Naive B cell (primary cell): ENCODE results near the gene HOXB7. TPM values are rescaled to one million over a fixed set of nuclear protein-coding genes. Genes with fewer than 3 reads are reported as not detected.

Experiments used
- ATAC-seq, 2 donors: fragments of 150-1000 bp; cut with Tn5 transposase; 2 replicates each; pipeline ENCODE4 v1.10.0; 2021; ENCODE audit warnings: low read depth in 2 of 2, mild to moderate bottlenecking in 2 of 2, moderate library complexity in 2 of 2
- DNase-seq: peaks from one replicate; pipeline ENCODE4 v3.0.0; 2022
- H3K27ac Mint-ChIP-seq, 6 donors: one replicate each; pipeline ENCODE4 v1.8.0; 2020 to 2022; ENCODE audit warnings: mild to moderate bottlenecking in 6 of 6, mixed read lengths in 6 of 6, moderate library complexity in 5 of 6, inconsistent platforms in 2 of 6
- H3K27me3 Mint-ChIP-seq, 3 donors: one replicate each; pipeline ENCODE4 v1.8.0; 2021 to 2022; ENCODE audit warnings: mixed read lengths in 3 of 3, mild to moderate bottlenecking in 1 of 3
- H3K36me3 Mint-ChIP-seq, 2 donors: one replicate each; pipeline ENCODE4 v1.8.0; 2020 to 2022; ENCODE audit warnings: mixed read lengths in 2 of 2, inconsistent platforms in 1 of 2, mild to moderate bottlenecking in 1 of 2
- H3K4me1 Mint-ChIP-seq, 3 donors: one replicate each; pipeline ENCODE4 v1.8.0; 2020 to 2022; ENCODE audit warnings: mixed read lengths in 3 of 3, inconsistent platforms in 1 of 3, mild to moderate bottlenecking in 1 of 3, moderate library complexity in 1 of 3
- H3K4me3 Mint-ChIP-seq, 8 donors: one replicate each; pipeline ENCODE4 v1.8.0; 2020 to 2022; ENCODE audit warnings: mild to moderate bottlenecking in 8 of 8, mixed read lengths in 8 of 8, moderate library complexity in 8 of 8, inconsistent platforms in 2 of 8
- H3K9me3 Mint-ChIP-seq, 7 donors: one replicate each; pipeline ENCODE4 v1.8.0; 2020 to 2022; ENCODE audit warnings: mixed read lengths in 7 of 7, mild to moderate bottlenecking in 5 of 7, inconsistent platforms in 2 of 7, moderate library complexity in 1 of 7
- polyA plus RNA-seq, 6 donors: library from polyadenylated mRNA; unstranded; fragments of 300-500 nt; fragmentation: Illumina TruSeq; gene quantifications; one replicate each; pipeline ENCODE4 v1.2.3, GENCODE V29; 2021; ENCODE audit warnings: low read depth in 6 of 6

HOXB7 gene
- polyA plus RNA-seq, 6 donors from 2014 or later = 0.24 to 0.58 TPM; not detected in 4

GRCh38 chr17:48597778-48598631 lies 12.8 kb downstream of the HOXB7 start:
- H3K27ac Mint-ChIP-seq = peak overlapping the region in 4 of 6 donors; percentile 31 to 85 (median 56)
- DNase-seq (peak; percentile 47), ATAC-seq (peak; percentile 44 to 51)
- H3K4me3 Mint-ChIP-seq = peak overlapping the region; percentile 77 to 93 (median 86)
- H3K27me3 Mint-ChIP-seq = peaks cover 76 to 98% (median 83%) of the 10 kb centered on the region in 3 donors
- peaks cover 0 to 3% (median 0%) of the 10 kb centered on the region in 7 donors for H3K9me3 Mint-ChIP-seq
- peaks cover 32 to 53% (median 47%) of the 10 kb centered on the region in 3 donors for H3K4me1 Mint-ChIP-seq
- H3K36me3 Mint-ChIP-seq = peaks cover 0 to 7% of the 10 kb centered on the region in 2 donors

GRCh38 chr17:48597528-48597777 lies 13.4 kb downstream of the HOXB7 start:
- H3K36me3 Mint-ChIP-seq = peaks cover 0 to 7% of the 10 kb centered on the region in 2 donors
- peaks cover 76 to 98% (median 89%) of the 10 kb centered on the region in 3 donors for H3K27me3 Mint-ChIP-seq
- H3K27ac Mint-ChIP-seq = peak overlapping the region in 4 of 6 donors; percentile 31 to 85 (median 56)
- peaks cover 37 to 54% (median 49%) of the 10 kb centered on the region in 3 donors for H3K4me1 Mint-ChIP-seq
- no peak for DNase-seq
- H3K4me3 Mint-ChIP-seq = peak overlapping the region; percentile 77 to 93 (median 86)
- H3K9me3 Mint-ChIP-seq = peaks cover 0 to 3% (median 0%) of the 10 kb centered on the region in 7 donors
- no peak for ATAC-seq

- Mint-ChIP-seq H3K27ac (peak overlapping the region in 5 of 6 donors; percentile 15 to 90 (median 55)), H3K9me3 (peaks cover 0 to 3% (median 0%) of the 10 kb centered on the region in 7 donors), H3K4me1 (peaks cover 39 to 57% (median 48%) of the 10 kb centered on the region in 3 donors), H3K36me3 (peaks cover 0 to 7% of the 10 kb centered on the region in 2 donors), H3K4me3 (peak overlapping the region; percentile 77 to 93 (median 86)), H3K27me3 (peaks cover 79 to 97% (median 94%) of the 10 kb centered on the region in 3 donors)
- no peak for DNase-seq
- no peak for ATAC-seq
Measured at GRCh38 chr17:48596735-48597527, 13.9 kb downstream of the HOXB7 start.

- H3K36me3 Mint-ChIP-seq = peaks cover 0 to 7% of the 10 kb centered on the region in 2 donors
- ATAC-seq = no peak
- peak overlapping the region in 5 of 6 donors; percentile 15 to 95 (median 55) for H3K27ac Mint-ChIP-seq
- peaks cover 0 to 3% (median 0%) of the 10 kb centered on the region in 7 donors for H3K9me3 Mint-ChIP-seq
- no peak for DNase-seq
- peaks cover 43 to 60% (median 50%) of the 10 kb centered on the region in 3 donors for H3K4me1 Mint-ChIP-seq
- H3K27me3 Mint-ChIP-seq = peaks cover 80 to 97% (median 94%) of the 10 kb centered on the region in 3 donors
- peak overlapping the region; percentile 77 to 90 (median 86) for H3K4me3 Mint-ChIP-seq
Measured at GRCh38 chr17:48596000-48596734, 14.7 kb downstream of the HOXB7 start.

- DNase-seq (no peak), ATAC-seq (no peak)
- peak overlapping the region in 2 of 6 donors; percentile 58 to 82 for H3K27ac Mint-ChIP-seq
- peak overlapping the region in 7 of 8 donors; percentile 30 to 82 (median 61) for H3K4me3 Mint-ChIP-seq
- H3K36me3 Mint-ChIP-seq = peaks cover 0 to 7% of the 10 kb centered on the region in 2 donors
- peaks cover 44 to 61% (median 50%) of the 10 kb centered on the region in 3 donors for H3K4me1 Mint-ChIP-seq
- H3K27me3 Mint-ChIP-seq = peaks cover 78 to 97% (median 94%) of the 10 kb centered on the region in 3 donors
- H3K9me3 Mint-ChIP-seq = peaks cover 0 to 3% (median 0%) of the 10 kb centered on the region in 7 donors
Measured at GRCh38 chr17:48595278-48595999, 15.4 kb downstream of the HOXB7 start.

- H3K27ac Mint-ChIP-seq = peak overlapping the region in 2 of 6 donors; percentile 42 to 82
Measured at GRCh38 chr17:48594538-48595277, 16.1 kb downstream of the HOXB7 start.

GRCh38 chr17:48593840-48594537 lies 16.8 kb downstream of the HOXB7 start:
- peaks cover 0 to 7% of the 10 kb centered on the region in 2 donors for H3K36me3 Mint-ChIP-seq
- DNase-seq (peak; percentile 81), ATAC-seq (peak; percentile 41 to 60)
- peak overlapping the region; percentile 44 to 84 (median 74) for H3K4me3 Mint-ChIP-seq
- peaks cover 52 to 73% (median 63%) of the 10 kb centered on the region in 3 donors for H3K4me1 Mint-ChIP-seq
- peaks cover 0 to 3% (median 0%) of the 10 kb centered on the region in 7 donors for H3K9me3 Mint-ChIP-seq
- peaks cover 77 to 97% (median 94%) of the 10 kb centered on the region in 3 donors for H3K27me3 Mint-ChIP-seq
- peak overlapping the region in 2 of 6 donors; percentile 82 to 87 for H3K27ac Mint-ChIP-seq

More at GRCh38 chr17:48594538-48595277, 16.1 kb downstream of the HOXB7 start:
- Mint-ChIP-seq H3K4me3 (peak overlapping the region in 6 of 8 donors; percentile 15 to 79 (median 48)), H3K4me1 (peaks cover 51 to 68% (median 58%) of the 10 kb centered on the region in 3 donors), H3K27me3 (peaks cover 78 to 97% (median 94%) of the 10 kb centered on the region in 3 donors), H3K9me3 (peaks cover 0 to 3% (median 0%) of the 10 kb centered on the region in 7 donors), H3K36me3 (peaks cover 0 to 7% of the 10 kb centered on the region in 2 donors)
- DNase-seq = no peak
- ATAC-seq = no peak

GRCh38 chr17:48593126-48593829 lies 17.5 kb downstream of the HOXB7 start, which contains the start of gene HOXB5:
TSS of gene HOXB5 (minus strand) at chr17:48593779. CDS start at chr17:48593682, 97 bp downstream.
- DNase-seq = no peak
- peaks cover 0 to 3% (median 0%) of the 10 kb centered on the region in 7 donors for H3K9me3 Mint-ChIP-seq
- peaks cover 52 to 69% (median 60%) of the 10 kb centered on the region in 3 donors for H3K4me1 Mint-ChIP-seq
- peak within 1 kb of the TSS in 2 of 6 donors; percentile 87 to 94 for H3K27ac Mint-ChIP-seq
- peaks cover 0 to 7% of the 10 kb centered on the region in 2 donors for H3K36me3 Mint-ChIP-seq
- peak; percentile 19 to 24 for ATAC-seq
- H3K4me3 Mint-ChIP-seq = peak within 1 kb of the TSS; percentile 74 to 84 (median 78)
- peaks cover 77 to 97% (median 94%) of the 10 kb centered on the region in 3 donors for H3K27me3 Mint-ChIP-seq

GRCh38 chr17:48592577-48592976 lies 18.2 kb downstream of the HOXB7 start:
- Mint-ChIP-seq H3K36me3 (peaks cover 0 to 7% of the 10 kb centered on the region in 2 donors), H3K27me3 (peaks cover 77 to 97% (median 94%) of the 10 kb centered on the region in 3 donors), H3K4me3 (peak overlapping the region; percentile 15 to 84 (median 78)), H3K9me3 (peaks cover 0 to 3% (median 0%) of the 10 kb centered on the region in 7 donors), H3K4me1 (peaks cover 48 to 62% (median 54%) of the 10 kb centered on the region in 3 donors), H3K27ac (peak overlapping the region in 1 of 6 donors; percentile 87)
- ATAC-seq (peak; percentile 34 to 47), DNase-seq (no peak)

GRCh38 chr17:48592057-48592514 lies 18.7 kb downstream of the HOXB7 start:
- DNase-seq (no peak), ATAC-seq (peak; percentile 2 to 9)
- Mint-ChIP-seq H3K27ac (no peak overlapping the region), H3K27me3 (peaks cover 79 to 97% (median 94%) of the 10 kb centered on the region in 3 donors), H3K4me3 (peak overlapping the region in 5 of 8 donors; percentile 29 to 82 (median 74)), H3K4me1 (peaks cover 45 to 57% (median 52%) of the 10 kb centered on the region in 3 donors), H3K9me3 (no peaks in the 10 kb centered on the region), H3K36me3 (peaks cover 0 to 7% of the 10 kb centered on the region in 2 donors)
